ENCODE results near the gene CFB.

DNA sequence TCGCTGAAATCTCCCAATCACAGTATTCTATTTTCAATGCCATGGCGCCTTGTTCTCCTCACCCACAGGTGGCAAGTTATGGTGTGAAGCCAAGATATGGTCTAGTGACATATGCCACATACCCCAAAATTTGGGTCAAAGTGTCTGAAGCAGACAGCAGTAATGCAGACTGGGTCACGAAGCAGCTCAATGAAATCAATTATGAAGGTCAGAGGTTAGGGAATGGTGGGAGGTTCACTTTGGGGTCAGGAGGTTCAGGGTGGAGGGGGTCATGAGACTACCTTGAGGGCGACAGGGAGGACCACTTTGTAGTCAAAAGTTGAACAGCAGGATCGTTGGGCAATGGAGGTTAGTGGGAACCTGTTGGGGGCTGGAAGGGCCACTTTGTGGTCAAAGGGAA lies 2.4 kb downstream of the CFB start:
- TF ChIP-seq, protein P1, sequence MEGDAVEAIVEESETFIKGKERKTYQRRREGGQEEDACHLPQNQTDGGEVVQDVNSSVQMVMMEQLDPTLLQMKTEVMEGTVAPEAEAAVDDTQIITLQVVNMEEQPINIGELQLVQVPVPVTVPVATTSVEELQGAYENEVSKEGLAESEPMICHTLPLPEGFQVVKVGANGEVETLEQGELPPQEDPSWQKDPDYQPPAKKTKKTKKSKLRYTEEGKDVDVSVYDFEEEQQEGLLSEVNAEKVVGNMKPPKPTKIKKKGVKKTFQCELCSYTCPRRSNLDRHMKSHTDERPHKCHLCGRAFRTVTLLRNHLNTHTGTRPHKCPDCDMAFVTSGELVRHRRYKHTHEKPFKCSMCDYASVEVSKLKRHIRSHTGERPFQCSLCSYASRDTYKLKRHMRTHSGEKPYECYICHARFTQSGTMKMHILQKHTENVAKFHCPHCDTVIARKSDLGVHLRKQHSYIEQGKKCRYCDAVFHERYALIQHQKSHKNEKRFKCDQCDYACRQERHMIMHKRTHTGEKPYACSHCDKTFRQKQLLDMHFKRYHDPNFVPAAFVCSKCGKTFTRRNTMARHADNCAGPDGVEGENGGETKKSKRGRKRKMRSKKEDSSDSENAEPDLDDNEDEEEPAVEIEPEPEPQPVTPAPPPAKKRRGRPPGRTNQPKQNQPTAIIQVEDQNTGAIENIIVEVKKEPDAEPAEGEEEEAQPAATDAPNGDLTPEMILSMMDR (IDR thresholded peaks at IDR 0.05), result no peak
- no peak for TF ChIP-seq POLR2A (IDR thresholded peaks at IDR 0.05)

Data from Peyer's patch (tissue), 4 donors.